Coronary artery (tissue), 2 donors: ENCODE measurements around the gene PRKN.
"Not testable (repeated sequence)": the region's sequence is repeated elsewhere in the genome, so short reads cannot be mapped to it uniquely, and the experiment has no call there.

Experiments used
- DNase-seq: peaks from one replicate; pipeline ENCODE4 v3.0.0-alpha.2; 2017; ENCODE audit warnings: low spot score
- H3K27ac ChIP-seq, 2 donors: fragments of 200-600 bp; sonication (generic); one replicate each; pipeline ENCODE4 v1.5.1; 2016 to 2019
- H3K4me3 ChIP-seq: fragments of 200-600 bp; sonication (generic); 2 replicates; pipeline ENCODE4 v1.5.1; 2016; ENCODE audit warnings: mild to moderate bottlenecking, moderate library complexity
- CTCF ChIP-seq: fragments of 200-600 bp; sonication (generic); IDR thresholded peaks from one replicate; pipeline ENCODE4 v1.5.1; 2019; ENCODE audit warnings: antibody characterized with exemption

Gene PRKN

GRCh38 chr6:161338015-161338414 lies 1389.6 kb downstream of the PRKN start:
- H3K27ac ChIP-seq: no peak overlapping the region
- TF ChIP-seq CTCF: no peak
- no peak overlapping the region for H3K4me3 ChIP-seq
- DNase-seq: no peak

- no peak overlapping the region for H3K27ac ChIP-seq
- no peak overlapping the region for H3K4me3 ChIP-seq
- TF ChIP-seq CTCF: no peak
- DNase-seq: no peak
Observed at GRCh38 chr6:161336479-161336878, 1391.1 kb downstream of the PRKN start.

GRCh38 chr6:161333410-161333809 lies 1394.2 kb downstream of the PRKN start:
- no peak overlapping the region for H3K27ac ChIP-seq
- no peak overlapping the region for H3K4me3 ChIP-seq
- no peak for DNase-seq
- no peak for TF ChIP-seq CTCF

- H3K27ac ChIP-seq, H3K4me3 ChIP-seq, DNase-seq: not testable (repeated sequence)
Observed at GRCh38 chr6:161331402-161332081, 1396.0 kb downstream of the PRKN start.

GRCh38 chr6:161327360-161327953 lies 1400.1 kb downstream of the PRKN start:
- no peak for TF ChIP-seq CTCF
- DNase-seq: no peak
- H3K4me3 ChIP-seq: no peak overlapping the region

GRCh38 chr6:161319231-161319630 lies 1408.3 kb downstream of the PRKN start:
- no peak for DNase-seq

More at GRCh38 chr6:161327360-161327953, 1400.1 kb downstream of the PRKN start:
- no peak overlapping the region for H3K27ac ChIP-seq

GRCh38 chr6:161318456-161318855 lies 1409.1 kb downstream of the PRKN start:
- H3K4me3 ChIP-seq: no peak overlapping the region
- no peak for DNase-seq
- no peak overlapping the region for H3K27ac ChIP-seq
- TF ChIP-seq CTCF: no peak

More at GRCh38 chr6:161319231-161319630, 1408.3 kb downstream of the PRKN start:
- H3K4me3 ChIP-seq: no peak overlapping the region
- no peak overlapping the region for H3K27ac ChIP-seq
- no peak for TF ChIP-seq CTCF
